Activated CD4-positive, alpha-beta T cell treated with anti-CD3 and anti-CD28 coated beads, Interleukin-2, Interleukin-4, amounts not matched to agents 100 ng/mL and 50 ng/mL, durations not matched to agents 16 hours and 8 hours (primary cell): ENCODE results near the gene TRA2A.
"Not testable (repeated sequence)": the region's sequence is repeated elsewhere in the genome, so short reads cannot be mapped to it uniquely, and the experiment has no call there.

Experiments
- DNase-seq: peaks from one replicate; pipeline ENCODE4 v3.0.0-alpha.2; 2020; ENCODE audit warnings: low spot score

The TRA2A gene

DNA sequence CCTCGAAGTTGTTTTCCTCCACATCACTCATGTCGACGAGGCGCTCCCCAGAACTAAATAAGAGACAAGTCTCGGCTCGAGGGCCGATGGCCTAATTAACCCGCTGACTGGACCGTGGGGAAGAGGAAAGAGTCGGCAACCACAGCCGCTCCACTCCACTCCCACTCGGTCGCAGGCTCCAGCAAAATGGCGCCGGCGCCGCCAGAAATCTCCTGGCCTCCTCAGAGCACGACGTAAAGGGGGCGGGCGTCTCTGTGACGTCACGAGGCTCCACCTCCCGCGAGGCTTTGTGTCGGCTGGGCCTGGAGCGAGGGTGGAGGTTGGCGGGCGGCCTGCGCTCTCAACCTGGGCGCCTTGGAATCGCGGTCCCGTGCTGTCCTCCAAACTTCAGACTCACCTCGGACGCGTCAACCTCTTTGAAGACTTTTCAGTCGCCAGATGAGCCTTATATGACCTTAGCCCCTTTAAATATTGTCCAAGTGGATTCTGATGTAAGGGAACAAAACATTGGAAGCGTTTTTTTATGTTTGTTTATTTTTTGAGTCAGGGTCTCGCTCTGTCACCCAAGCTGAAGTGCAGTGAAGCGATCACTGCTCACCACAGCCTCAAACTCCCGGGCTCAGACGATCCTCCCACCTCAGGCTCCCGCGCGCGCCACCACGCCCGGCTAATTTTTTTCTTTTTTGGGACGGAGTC lies at the start of gene TRA2A:
TRA2A (minus strand) TSS at position 188 of the 696 bp plus-strand sequence; CDS start at position 31, 157 bp downstream.
- peak; percentile 97 for DNase-seq

DNA sequence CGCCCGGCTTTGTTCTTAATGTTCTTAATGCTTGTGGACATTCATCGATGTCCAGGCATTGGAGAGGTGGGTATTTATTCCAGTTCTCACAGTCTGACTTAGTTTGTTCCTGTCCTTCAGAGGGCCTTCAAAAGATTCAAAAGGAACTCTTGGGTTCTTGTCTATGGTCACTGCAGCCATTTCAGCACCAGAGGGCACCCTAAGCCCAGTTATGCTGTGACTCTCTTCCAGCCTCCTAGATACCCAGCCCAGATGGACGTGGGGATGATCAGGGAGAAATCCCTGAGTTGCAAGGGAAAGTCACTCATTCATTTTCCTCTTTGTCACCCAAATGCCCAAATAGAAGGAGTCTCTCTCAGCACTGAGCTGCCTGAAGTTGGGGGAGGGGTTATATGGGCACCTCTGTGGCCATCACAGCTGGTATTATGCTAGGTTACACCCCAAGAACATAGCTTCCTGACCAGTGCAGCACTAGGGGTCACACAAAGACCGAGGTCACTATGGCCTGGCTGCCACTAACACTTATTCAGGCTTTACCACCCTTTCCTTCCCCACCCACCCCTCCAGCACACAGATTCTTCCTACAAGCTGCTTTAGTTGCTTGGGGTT lies 38.9 kb upstream of the TRA2A start:
- peak; percentile 69 for DNase-seq

DNA sequence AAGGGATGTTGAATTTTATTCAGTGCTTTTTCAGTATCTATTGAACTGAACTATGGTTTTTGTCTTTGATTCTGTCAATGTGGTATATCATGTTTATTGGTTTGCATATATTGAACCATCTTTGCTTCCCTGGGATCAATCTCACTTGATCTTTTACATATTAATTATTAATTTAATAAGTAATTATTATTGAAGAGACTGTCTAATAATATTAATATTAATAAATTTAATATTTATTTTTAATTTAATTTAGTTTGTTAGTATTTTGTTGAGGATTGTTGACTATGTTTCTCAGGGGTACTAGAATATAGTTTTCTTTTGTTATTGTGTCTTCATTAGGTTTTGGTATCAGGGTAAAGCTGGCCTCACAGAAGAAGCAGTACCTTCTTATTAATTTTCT lies 26.5 kb upstream of the TRA2A start:
- no peak for DNase-seq

DNA sequence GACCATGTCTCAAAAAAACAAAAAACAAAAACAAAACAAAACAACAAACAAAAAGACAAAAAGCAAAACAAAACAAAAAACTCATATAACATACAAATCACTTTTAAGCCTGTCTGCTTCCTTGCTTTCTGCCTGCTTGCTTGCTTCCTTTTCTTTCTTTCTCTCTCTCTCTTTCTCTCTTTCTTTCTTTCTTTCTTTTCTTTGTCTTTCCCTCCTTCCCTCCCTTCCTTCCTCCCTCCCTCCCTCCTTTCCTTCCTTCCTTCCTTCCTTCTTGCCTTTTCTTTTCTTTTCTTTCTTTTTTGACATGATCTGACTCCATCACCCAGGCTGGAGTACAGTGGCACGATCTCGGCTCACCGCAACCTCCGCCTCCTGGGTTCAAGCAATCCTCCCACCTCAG lies 15.9 kb upstream of the TRA2A start:
- DNase-seq = no peak

DNA sequence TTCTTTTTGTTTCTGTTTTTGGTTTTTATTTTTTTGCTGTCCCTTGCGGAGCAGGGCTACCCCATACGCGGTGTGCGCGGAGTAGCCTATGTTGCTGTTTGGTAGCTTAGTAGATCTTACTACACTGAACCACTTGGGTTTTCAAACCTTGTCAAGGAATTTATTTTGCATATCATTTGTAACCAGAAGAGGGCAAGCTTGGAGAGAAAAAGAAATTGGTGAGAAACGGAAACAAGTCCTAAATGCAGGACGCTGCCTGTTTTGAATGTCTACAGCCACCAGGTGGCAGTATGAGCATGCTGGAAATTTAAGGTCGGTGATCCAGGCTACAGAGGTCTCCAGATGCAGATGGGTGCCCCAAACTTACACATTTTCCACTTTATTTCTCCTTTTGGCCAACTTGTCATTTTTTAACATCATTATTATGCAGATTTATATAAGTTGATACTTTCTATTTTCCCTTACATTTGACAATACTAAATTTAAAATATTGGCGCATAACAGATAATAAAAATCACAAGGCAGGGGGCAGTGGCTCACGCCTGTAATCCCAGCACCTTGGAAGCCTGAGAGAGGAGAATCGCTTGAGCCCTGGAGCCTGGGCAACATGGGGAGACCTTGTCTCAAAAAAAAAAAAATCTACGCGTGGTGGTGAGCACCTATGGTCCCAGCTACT lies 15.3 kb upstream of the TRA2A start:
- peak; percentile 86 for DNase-seq

DNA sequence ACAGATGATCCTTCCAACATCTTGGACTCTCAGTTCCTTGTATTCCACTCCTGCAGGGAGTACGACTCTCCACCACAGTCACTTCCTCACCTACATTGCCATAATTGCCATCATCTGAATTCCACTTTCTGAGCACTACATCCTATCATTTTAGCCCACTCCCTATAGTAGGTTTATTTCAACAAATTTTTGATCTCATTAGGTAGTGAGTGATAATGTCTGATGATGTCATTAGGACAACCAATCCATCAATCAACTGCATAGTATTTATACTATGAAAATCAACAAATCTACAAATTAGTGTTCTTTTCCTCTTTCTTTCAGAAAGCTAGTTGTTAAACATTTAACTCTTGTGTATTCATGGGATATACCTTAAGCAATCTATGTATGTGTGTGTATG lies 13.7 kb upstream of the TRA2A start:
- DNase-seq = no peak

DNA sequence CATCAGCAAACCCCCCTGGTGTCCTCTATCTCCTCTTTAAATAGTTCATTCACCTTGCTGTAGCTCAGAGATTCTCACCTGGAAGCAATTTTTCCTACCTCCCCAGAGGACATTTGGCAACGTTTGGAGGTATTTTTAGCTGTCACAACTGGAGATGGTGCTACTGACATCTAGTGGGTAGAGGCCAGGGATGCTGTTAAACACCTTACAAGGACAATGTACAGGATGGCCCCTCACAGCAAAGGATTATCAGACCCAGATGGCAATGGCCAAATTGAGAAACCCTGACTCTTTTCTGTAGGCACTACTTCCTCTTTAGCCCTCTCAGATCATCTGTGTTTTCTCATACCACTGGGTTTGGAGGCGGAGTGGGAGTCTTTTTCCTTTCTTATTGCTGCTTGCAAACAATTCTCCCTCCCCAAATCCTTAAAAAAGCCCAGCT lies 13.2 kb upstream of the TRA2A start:
- peak; percentile 28 for DNase-seq

DNA sequence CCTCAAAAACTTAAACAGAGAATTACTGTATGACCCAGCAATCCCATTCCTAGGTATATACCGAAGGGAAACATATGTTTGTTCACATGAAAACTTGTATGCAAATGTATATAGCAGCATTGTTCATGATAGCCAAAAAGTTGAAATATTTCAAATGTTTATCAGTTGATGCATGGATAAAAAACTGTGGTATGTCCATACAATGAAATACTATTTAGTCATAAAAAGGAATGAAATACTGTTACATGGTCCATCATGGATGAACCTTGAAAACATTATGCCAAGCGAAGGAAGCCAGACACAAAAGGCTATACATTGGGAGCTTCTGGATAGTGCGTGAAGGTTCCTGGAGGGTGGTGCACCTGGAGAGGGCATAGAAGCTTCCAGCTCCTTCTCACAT lies 11.0 kb upstream of the TRA2A start:
- no peak for DNase-seq

DNA sequence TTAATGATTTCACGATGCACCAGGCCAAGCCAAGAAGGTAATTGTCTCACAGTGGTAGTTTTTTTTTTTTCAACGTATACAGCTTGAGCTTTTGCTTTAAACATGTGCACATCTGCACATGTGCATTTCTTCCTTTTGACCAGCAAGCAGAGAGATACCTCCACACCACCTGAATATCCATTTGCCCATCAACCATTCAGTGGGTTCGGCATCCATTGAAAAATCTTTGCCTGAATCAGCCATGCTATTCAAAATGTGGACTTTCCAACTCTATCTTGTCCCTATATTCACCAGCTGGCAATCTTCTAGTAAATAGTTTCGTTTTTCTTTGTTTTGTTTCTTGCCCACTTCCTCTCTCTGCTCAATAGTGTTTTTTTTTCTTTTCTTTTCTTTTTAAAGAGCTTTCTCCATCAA lies 7.7 kb upstream of the TRA2A start:
- no peak for DNase-seq

DNA sequence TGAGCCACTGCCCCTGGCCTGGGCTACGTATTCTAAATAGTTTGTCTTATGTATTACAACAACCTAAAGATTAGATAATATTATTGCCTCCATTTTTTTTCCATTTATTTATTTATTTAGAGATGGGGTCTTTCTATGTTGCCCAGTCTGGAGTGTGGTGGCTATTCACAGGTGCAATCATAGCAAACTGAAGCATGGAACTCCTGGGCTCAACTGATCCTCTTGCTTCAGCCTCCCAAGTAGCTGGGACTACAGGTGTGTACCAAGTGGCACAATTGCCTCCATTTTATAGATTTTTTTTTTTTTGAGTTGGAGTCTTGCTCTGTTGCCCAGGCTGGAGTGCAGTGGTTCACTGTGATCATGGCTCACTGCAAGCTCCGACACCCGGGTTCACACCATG lies 6.5 kb upstream of the TRA2A start:
- DNase-seq = no peak

DNA sequence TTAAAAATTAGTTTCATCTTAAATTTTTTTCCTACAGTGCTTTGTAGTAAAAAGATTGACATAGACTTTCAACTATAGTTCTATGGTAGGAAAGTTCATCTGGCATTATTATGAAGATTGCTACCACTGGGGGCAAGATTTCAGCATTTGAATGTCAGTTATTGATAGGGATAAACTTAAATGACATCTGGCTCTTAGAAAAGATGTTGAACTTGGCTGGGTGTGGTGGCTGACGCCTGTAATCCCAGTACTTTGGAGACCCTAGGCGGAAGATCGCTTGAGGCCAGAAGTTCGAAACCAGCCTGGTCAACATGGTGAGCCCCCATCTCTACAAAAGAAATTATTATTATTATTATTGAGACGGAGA lies 1.4 kb upstream of the TRA2A start:
- no peak for DNase-seq

DNA sequence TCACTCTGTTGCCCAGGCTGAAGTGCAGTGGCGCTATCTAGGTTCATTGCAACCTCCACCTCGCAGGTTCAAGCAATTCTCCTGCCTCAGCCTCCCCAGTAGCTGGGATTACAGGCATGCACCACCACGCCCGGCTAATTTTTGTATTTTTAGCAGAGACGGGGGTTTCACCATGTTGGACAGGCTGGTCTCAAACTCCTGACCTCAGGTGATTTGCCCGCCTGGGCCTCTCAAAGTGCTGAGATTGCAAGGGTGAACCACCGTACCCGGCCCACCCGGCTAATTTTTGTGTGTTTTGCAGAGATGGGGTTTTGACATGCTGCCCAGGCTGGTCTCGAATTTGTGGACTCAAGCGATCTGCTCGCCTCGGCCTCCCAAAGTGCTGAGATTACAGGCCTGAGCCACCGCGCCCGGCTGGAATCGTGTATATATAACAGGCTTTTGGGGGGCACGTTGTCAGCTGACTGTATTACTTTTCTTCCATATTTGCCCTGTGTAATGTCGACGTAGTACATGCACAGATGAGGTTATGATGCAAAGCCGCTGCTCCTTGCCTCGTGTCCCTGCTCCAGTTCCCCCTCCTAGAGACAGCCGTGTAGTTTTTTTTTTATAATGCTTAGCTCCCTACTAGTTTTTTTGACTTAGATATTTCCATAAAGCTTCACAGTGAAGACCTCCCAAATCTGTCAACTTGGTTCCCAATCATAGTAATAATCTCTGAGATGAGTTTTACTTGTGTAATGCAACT lies 883 bp upstream of the TRA2A start:
- DNase-seq = no peak

DNA sequence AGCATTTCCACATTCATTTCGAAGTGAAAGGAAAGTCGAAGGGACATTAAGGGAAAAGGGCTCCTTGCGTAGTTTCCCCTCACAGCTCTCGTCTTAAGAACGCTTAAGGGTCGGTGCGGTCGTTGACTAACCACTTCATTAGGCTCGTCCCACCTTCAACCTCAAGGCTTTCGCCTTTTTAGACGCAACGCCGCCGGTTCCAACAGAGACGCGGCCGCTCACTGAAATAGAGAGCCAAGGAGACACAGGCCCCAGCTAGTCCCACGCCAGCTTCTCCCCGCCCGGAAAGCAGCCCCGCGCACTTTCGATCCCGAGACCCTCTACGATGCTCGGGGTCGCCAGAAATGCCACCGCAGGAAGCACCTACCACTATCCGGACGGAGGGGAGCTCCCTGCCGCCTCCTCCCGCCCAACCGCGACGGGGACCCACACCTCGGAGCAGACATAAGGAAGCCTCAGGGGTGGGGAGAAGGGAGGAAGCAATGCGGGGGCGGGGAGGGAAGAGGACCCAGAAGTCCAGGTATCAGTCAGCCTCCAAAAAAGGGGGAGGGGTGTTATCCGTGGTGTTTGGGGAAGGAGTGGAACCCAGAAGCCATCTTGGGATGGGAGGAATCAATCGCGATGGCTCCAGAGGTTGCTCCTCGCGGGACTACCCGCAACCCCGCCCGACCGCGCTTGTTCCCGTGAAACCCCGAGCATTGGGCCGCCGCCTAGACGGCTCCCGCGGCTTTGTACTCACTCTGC lies 559 bp downstream of the TRA2A start:
- peak; percentile 66 for DNase-seq

DNA sequence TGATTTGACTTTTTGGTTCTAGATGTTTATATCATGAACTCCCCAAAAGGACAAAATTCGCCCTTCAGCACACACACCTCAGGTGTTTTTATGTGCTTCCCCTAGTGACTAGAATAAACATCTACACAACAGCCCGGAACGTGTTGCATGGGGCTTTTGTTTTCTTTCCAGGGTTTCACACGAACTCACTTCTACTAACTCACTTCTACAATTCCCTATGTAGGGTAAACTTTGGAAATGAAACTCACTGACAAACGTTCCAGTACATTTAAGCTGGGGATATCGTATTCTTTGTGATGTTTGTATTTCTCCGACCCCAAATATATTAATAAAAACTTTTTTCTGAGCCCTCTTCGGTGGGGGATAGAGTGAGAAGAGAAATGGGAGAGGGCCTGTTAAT lies 1.4 kb downstream of the TRA2A start:
- peak; percentile 48 for DNase-seq

DNA sequence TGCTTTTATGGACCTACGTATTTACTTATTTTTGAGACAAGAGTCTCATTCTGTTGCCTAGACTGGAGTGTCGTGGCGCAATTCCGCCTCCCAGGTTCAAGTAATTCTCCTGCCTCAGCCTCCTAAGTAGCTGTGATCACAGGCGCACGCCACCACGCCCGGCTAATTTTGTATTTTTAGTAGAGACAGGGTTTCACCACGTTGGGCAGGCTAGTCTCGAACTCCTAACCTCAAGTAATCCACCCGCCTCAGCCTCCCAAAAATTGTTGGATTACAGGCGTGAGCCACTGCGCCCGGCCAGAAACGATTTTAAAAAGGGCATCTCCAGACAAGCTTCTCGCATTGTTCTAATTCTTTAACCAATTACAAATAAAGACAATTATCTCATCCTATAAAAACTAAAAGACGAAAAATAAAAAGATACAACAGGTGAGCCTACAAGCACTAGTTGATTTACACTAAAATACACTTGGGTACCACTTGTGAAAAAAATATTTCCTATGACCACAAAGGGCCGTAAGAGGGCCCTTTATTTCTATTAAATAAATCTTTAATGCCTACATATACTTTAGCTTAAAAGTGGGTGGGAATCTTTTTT lies 2.4 kb downstream of the TRA2A start:
- no peak for DNase-seq

DNA sequence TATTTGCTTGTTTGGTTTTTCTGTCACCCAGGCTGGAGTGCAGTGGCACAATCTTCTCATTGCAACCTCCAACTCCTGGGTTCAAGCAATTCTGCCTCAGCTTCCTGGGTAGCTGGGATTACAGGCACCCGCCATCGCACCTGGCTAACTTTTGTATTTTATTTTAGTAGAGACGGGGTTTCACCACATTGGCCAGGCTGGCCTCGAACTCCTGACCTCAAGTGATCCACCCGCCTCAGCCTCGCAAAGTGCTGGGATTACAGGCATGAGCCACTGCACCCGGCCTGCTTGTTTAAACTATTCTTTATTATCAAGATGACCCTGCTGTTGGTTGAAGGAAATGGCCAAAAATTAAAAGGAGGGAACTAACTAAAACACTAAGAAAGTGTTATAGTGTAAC lies 6.2 kb downstream of the TRA2A start:
- DNase-seq = not testable (repeated sequence)

DNA sequence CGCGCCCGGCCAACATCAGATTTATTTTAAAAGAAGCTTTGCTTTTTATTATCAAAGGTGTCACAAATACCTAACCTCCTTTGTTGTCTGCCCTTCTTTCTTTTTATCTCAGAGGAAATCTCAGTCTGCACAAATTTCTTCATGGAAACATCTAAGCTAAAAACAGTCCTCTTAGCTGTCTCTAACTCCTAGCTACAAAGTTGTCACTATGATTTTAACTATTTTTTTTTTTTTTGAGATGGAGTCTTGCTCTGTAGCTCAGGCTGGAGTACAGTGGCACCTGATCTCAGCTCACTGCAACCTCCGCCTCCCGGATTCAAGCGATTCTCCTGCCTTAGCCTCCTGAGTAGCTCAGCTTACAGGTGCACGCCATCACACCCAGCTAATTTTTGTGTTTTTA lies 7.3 kb downstream of the TRA2A start:
- DNase-seq = no peak

DNA sequence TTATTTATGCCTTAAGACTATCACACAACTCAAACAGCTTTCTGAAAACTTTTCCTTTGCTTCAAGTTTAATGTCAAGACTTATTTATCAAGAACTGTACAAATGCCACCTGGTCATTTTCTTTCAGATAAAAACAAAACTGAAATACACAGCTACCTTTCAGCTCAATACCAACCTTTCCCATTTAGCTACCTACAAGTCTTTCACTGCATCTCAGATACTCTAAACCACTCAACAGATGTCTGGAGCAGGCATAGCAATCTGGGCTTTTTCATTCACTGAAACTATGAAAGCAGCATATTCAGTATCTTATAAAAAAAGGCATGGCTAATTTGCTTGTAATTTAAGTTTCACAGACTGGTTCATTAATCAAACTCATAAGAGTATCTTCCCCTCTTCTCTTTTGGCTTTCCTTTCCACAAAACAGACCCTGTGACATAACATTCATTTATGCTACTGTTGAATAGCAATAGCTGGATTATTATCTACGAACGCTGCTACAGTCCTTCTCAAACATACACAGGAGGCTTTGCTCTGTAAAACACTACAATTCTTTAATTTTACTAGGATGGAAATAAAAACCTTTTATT lies 8.2 kb downstream of the TRA2A start:
- DNase-seq = no peak

DNA sequence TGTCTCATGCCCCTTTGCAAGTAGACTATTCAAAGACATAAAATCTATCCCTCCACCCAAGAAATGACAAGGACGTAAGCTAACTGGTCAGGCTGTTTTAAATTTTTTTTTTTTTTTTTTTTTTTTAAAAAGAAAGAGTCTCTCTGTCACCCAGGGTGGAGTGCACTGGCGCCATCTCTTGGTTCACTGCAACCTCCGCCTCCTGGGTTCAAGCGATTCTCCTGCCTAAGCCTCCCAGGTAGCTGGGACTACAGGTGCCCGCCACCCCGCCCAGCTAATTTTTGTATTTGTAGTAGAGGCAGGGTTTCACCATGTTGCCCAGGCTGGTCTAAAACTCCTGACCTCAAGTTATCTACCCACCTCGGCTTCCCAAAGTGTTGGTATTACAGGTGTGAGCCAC lies 11.2 kb downstream of the TRA2A start:
- DNase-seq = no peak

DNA sequence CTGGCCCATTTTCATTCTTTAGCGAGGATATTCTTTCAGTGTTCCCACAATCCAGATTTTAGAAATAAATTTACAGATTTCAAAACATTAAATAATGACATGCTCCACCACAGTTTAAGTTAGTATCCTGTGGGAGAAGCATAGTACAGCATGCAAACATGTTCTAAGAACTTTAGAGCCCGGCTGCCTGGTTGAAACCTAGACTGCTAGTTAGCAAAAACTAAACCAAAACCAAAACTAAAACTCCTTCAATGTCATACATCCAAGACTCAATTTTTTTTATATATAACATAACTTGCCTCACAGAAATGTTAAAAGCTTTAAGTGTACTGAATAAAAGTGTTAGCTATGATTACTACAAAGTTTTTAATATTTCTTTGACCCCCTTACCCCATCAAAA lies 17.0 kb downstream of the TRA2A start:
- peak; percentile 41 for DNase-seq

DNA sequence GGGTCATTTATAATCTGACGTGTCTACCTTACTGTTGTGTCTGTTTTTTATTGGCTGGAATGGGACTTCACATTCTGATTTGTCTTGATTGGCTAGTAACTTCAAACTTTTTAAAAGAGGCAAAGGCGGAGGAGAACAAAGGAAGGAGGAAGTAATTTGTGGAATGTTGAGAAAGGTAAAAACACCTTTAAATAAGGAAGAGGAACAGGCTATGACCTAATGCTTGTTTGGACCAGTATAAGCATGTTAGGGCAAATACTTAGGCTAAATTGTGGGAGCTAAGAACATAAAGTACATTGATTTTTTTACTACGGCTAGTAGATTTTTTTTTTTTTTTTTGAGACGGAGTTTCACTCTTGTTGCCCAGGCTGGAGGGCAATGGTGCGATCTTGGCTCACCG lies 18.0 kb downstream of the TRA2A start:
- not testable (repeated sequence) for DNase-seq
